GM13976 (cell line): ENCODE measurements around the gene KIF1B.
"Not testable (repeated sequence)": the region's sequence is repeated elsewhere in the genome, so short reads cannot be mapped to it uniquely, and the experiment has no call there.

Source experiments
- DNase-seq: peaks from one replicate; pipeline ENCODE4 v3.0.0; 2012; ENCODE audit warnings: low spot score
- in situ Hi-C: fragments of 300-500 bp; cut with MboI; formaldehyde crosslinking; loops from one replicate; pipeline ENCODE4 v1.12.0; 2022; ENCODE audit warnings: low sequenced_read_pairs, mixed read lengths, inconsistent platforms; ENCODE audit not compliant: unreplicated experiment
- TF ChIP-seq, protein P1 (sequence below): IDR thresholded peaks from 2 replicates; pipeline ENCODE4 v1.5.1; 2012; ENCODE audit warnings: borderline replicate concordance, mild to moderate bottlenecking; ENCODE audit not compliant: insufficient read depth; ENCODE audit errors: extremely low read depth, missing control alignments, control extremely low read depth

KIF1B gene

DNA sequence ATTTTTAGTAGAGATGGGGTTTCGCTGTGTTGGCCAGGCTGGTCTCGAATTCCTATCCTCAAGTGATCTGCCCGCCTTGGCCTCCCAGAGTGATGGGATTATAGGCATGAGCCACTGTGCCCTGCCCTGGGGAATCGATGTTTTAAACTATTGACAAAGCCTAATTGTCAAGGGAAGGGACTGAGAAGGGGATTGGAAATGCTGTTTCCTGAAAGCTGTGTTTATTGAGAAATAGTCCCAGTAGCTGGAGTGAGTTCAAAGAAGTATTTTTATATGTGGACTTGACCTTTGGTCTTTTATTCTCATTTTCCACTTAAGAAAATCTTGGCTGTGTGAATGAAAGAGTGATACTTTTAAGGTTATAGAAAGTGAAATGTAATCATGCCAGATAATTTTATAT is 47.5 kb downstream of the KIF1B start:
- no peak for DNase-seq
- in situ Hi-C loops: no loop called here
- TF ChIP-seq, protein P1, sequence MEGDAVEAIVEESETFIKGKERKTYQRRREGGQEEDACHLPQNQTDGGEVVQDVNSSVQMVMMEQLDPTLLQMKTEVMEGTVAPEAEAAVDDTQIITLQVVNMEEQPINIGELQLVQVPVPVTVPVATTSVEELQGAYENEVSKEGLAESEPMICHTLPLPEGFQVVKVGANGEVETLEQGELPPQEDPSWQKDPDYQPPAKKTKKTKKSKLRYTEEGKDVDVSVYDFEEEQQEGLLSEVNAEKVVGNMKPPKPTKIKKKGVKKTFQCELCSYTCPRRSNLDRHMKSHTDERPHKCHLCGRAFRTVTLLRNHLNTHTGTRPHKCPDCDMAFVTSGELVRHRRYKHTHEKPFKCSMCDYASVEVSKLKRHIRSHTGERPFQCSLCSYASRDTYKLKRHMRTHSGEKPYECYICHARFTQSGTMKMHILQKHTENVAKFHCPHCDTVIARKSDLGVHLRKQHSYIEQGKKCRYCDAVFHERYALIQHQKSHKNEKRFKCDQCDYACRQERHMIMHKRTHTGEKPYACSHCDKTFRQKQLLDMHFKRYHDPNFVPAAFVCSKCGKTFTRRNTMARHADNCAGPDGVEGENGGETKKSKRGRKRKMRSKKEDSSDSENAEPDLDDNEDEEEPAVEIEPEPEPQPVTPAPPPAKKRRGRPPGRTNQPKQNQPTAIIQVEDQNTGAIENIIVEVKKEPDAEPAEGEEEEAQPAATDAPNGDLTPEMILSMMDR: no peak

DNA sequence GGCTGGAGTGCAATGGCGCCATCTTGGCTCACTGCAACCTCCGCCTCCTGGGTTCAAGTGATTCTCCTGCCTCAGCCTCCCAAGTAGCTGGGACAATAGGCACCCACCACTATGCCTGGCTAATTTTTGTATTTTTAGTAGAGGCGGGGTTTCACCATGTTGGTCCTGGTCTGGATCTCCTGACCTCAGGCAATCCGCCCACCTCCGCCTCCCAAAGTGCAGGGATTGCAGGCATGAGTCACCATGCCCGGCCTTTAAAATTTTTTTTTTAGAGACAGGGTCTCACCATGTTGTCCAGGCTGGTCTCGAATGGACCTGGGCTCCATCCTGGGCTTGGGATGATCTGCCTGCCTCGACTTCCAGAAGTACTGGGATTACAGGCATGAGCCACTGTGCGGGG is 49.2 kb downstream of the KIF1B start:
- DNase-seq, in situ Hi-C loops: not testable (repeated sequence)

DNA sequence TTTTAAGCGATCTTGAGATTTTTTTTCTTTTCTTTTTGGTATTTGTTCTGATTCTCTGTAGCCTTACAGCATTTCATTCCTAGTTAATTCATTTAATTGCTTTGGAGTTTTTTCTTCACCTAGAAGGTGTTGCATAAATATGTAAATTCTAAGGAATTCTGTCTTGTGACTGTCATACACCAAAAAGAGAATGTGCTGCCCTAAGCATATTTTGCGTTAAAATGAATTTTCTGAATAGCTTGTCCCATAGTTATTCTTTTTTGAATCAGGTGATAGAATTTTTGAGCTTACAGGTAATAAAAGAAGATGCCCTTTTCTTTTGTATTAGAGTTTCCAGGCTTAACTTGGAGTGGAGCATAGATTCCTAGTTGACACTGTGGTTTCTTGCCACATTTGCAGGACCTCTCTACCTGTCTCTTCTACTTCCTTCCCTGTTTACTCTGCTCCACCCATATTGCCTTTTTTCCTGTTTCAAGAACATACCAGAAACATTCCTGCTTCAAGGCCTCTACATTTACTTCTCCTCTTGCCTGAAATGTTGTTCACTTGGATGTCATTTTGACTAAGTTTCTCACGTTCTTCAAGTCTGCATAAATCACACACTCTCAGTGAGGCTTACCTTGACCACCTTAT is 53.2 kb downstream of the KIF1B start:
- in situ Hi-C loops: no loop called here
- TF ChIP-seq, protein P1: no peak
- no peak for DNase-seq

DNA sequence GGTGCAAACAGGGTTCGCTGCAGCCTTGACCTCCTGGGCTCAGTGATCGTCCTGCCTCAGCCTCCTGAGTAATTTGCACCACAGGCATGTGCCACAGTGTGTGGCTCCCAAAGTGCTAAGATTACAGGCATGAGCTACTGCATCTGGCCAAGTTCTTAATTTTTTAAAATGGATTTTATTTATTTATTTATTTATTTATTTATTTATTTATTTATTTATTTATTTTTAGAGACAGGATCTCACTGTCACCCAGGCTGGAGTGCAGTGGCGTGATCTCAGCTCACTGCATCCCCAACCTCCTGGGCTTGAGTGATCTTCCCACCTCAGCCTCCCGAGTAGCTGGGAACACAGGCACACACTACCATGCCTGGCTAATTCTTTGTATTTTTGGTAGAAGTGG is 54.7 kb downstream of the KIF1B start:
- DNase-seq: no peak
- in situ Hi-C loops: no loop called here
- TF ChIP-seq, protein P1: no peak

DNA sequence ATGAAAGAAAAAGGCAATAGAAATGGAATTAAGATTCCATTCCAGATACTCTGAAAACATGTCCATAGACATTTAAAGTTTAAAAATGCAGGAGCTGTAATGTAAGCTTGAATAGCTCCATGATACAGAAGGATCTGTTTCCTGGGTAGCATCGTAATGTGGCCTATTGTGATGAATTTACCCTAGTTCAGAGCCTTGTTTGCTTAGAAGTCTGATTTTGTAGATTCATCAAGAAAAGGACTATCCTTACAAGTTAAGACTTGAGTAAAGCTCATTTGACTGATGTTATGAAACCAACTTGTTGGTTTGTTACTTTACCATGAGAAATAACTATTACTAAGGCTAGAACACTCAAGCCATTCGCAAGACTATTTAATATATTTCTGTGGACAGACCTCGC is 55.5 kb downstream of the KIF1B start:
- DNase-seq: no peak
- in situ Hi-C loops: no loop called here
- TF ChIP-seq, protein P1: no peak

DNA sequence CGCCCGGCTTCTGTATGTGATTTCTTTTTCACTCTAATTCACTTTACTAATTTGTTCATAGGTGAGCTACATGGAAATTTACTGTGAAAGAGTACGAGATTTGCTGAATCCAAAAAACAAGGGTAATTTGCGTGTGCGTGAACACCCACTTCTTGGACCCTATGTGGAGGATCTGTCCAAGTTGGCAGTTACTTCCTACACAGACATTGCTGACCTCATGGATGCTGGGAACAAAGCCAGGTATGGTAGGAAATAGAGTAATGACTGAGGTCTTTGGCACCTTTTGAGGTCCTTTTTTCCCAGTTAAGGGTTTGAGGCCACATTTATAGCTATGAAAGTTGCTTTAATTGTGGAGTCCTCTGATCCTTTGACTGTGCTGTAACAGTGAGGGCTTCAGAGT is 56.9 kb downstream of the KIF1B start:
- TF ChIP-seq, protein P1: no peak
- DNase-seq: no peak
- in situ Hi-C loops: no loop called here

DNA sequence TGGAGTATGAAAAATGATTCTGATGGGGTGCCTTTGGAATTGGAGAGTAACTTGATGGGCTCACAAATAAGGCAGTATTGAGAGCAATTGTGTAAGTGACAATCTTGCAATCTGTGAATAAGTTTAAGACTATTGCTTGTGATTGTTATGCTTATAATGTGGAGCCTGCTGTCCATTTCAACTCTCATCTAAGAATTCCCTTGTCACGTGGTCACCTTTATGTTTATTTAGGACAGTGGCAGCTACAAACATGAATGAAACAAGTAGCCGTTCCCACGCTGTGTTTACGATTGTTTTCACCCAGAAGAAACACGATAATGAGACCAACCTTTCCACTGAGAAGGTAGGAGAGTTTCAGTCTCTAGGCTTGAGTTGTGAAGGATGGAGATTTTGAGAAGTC is 57.6 kb downstream of the KIF1B start:
- DNase-seq: no peak
- in situ Hi-C loops: no loop called here
- TF ChIP-seq, protein P1: no peak

DNA sequence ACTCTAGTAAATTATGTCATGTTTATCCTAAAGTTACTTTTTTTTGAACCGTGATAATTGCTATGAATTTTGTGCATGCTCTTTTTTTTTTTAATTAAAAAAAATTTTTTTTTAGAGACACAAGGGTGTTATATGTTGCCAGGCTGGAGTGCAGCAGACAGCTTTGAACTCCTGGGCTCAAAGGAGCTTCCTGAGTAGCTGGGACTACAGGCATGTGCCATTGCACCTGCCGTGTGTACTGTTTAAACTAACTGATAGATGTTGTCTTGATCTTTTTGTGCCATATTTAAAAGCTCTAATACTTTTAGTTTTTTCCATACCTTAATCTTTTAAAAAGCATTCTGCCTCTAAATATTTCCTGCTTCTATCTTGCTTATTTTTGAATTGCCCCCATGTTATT is 60.7 kb downstream of the KIF1B start:
- TF ChIP-seq, protein P1: no peak
- in situ Hi-C loops: no loop called here
- no peak for DNase-seq
